HG02798 (cell line): ENCODE measurements around the gene CPA3.

Source experiments
- ATAC-seq: cut with Tn5 transposase; IDR thresholded peaks from one replicate; pipeline ENCODE4 v1.9.1; 2021; ENCODE audit warnings: mild to moderate bottlenecking; ENCODE audit not compliant: unreplicated experiment, poor library complexity

Gene CPA3

DNA sequence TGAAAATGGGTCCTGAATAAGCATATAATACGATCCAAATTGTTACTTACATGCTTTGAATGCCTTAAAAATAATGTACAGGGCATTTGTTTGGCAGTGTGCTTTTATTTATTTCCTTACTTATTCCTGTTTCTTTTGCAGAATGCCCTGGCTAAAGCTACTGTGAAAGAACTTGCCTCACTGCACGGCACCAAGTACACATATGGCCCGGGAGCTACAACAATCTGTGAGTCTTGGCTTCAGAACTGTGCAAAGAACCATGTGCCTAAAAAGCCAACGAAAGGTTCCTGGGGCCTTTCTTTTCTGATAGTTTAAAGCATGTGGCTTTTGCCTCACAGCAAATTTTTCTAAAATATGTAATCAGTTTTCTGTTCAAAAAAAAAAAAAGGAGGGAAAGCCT, 7.8 kb upstream of the CPA3 start:
- no peak for ATAC-seq

DNA sequence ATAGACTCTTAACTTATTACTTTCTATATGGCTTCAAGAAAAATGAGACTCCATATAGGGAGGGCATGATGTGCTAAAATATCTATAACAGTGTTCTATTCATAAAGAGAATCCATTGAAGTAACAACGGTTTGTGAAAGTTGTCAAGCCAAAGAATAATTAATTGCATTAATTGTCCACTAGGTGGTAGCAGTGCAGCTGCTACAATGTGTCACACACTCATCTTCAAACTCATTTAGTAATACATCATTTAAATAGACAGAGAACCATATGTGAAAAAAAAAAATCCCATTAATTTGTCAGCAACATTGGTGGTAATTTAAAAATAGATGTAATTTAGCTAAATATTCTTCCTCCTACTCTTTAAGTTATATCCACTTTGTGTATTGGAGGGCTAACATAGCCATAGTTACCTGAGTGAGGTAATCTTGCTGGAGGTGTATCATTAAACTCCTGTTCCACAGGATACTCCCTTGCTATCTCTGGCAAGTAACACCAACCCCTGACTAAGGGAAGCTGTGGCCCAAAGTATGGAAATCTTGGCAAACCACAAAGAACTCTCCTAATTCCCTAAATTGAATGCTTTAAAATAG, 3.7 kb upstream of the CPA3 start:
- ATAC-seq, result peak; percentile 71

DNA sequence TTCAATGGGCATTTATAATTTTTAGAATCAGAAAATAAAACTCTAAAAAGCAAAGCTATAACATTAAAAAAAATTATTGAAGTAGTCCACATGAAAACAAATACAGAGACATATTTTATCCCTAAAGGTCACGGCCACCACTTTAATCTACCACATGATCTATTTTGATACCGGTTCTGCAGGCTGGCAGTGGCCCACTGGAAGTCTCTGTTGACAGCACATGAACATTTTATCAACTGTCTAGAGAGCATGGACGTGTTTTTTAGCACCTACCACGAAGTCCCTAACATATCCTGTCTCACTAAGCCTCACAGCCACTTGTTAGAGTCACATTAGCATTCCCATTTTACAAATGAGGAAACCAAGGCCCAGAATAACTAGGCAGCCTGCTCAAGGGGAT, 1.8 kb upstream of the CPA3 start:
- no peak for ATAC-seq

DNA sequence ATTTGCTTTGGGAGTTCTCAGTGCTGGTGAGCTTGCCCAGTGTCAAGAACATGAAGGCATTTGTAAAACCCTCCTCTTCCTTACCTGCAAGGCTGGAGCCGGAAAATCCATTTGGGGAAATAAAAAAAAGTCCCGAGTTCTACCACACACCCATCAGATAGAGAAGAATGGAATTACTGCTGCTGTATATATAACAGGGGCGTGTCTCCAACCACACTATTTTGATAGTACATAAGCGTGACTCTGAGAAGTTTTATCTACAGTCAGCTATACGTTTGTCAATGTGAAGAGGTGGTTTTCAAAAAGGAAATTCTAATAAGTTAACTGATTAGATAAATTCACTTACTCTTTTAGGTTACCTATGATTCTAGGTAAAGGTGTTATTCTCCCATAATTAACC, 1.3 kb upstream of the CPA3 start:
- ATAC-seq, result no peak

DNA sequence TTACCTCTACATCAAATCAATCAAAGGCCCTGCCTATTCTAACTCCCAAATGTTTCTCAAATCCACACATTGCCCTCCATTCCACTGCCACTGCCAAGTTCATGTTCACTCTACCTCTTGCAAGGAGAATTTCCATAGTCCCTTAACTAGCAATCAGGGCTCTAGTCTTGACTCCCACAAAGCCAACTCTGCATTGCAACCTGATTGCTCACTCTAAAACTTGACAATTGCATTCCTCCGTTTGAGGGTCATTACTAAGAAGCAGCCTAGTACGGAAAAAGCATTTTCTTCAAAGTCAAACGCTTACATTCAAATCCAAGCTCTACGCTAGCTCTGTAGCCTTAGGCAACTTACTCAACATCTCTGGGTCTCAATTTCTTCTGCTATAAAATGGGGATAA, 1.2 kb downstream of the CPA3 start:
- ATAC-seq, result no peak

DNA sequence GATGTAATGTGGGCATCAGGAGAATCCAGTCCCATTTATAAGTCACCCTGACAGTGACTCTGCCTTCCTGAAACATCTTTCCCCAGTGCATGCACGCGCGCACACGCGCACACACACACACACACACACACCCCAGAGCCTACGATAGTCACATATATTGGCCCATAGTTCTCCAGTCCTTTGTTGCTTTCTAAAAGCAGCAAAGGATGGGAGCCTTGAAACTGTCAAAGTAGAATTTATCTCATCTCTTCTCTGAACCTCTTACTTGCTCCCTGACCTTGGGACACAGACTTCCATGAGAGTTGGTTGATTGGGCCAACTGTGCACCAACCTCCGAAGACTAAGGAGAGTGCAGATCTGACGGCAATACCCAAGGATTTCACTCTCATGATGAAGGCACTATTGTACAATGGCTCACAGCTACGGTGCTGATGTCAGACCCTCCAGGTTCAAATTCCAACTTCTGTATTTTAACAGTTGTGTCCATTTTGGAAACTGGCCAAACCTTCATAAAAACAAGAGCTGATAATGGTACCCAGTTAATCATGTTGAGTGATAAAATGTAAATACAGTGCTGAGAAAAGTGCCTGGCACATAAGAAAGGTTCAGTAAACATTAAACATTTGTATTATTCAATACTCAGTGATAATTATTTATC, 8.3 kb downstream of the CPA3 start:
- ATAC-seq, result no peak

DNA sequence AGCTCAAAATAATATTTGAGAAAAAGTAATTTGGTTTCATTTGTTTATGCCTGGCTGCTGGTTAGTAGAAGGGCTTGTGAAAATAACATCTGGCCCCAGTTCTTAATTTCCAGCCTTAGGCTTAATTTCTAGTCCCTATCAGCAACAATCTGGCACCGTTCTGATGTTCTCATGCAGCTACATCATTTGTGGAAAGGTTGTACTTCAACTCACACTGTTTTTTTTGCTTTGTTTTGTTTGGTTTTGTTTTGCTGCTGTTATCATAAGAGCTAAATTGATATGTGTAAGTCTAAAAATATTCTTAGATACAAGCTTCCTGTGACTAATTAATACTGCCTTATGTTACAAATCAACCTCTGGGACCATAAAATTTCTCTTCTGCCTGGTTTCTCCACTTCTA, 8.9 kb downstream of the CPA3 start:
- ATAC-seq, result no peak

DNA sequence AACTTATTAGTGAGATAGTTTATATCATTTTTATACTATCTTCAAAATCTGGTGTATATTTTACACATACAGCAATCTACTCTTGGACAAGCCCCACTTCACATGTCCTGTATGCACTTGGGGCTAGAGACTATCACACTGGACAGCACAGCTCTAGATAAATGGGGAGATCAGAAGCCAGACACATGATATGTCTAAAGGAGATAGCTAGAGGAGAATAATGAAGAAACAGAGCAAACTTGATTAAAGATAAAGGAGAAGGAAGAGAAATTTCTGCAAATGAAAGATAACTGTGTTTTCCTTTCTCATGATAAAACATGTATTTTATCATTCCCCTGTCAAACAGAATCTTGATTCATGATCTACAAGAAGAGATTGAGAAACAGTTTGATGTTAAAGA, 13.0 kb downstream of the CPA3 start:
- ATAC-seq, result no peak

DNA sequence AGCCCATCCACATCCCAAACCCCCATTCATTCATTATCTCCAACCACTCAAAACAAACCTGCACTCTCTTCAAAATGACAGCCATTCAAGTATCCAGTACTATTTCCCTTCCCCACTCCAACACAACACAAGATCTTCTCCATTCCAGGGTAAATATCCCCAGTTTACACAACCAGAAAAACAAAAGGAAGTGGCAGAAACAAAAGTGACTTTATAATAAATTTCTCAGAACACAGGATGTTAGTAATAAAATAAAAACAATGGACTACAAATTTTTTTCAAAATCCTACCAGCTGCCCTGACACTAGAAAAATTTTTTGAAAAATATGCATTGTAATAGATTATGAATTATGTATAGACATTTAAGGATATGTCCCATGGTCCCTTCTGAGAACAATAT, 14.2 kb downstream of the CPA3 start:
- ATAC-seq, result no peak

DNA sequence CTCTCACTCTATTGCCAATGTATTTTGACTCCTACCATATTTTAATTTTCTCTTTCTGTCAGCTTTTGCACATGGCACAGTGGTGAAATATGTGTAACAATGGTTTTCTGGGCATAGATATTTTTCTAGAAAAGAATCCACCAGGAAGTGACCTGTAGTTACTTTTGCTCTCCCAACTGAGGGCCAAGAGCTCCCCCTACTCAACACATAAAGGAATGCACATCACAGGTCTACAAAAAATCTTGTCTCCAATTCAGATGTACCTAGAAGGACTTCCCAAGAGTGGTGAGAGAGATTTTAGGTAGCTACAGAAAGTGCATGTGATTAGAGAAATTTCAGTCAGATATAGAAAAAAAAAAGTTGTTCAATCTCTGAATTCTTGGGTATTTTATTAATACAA, 15.6 kb downstream of the CPA3 start:
- no peak for ATAC-seq

DNA sequence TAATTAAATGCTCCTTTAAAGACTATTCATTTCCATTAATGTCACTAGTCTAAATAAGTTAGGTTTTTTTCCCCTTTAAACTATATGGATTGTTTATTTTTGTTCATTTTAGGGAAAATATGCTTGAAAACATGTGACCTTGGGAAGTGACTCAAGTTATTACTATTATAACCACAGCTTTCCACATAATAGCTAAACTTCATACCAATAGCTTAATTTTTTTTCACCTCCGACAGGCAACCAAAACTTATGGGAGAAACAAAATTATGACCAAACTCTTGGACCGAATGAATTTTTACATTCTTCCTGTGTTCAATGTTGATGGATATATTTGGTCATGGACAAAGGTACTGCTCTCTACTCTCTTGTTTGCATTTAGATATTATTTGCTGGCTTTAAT, 16.2 kb downstream of the CPA3 start:
- ATAC-seq, result no peak

DNA sequence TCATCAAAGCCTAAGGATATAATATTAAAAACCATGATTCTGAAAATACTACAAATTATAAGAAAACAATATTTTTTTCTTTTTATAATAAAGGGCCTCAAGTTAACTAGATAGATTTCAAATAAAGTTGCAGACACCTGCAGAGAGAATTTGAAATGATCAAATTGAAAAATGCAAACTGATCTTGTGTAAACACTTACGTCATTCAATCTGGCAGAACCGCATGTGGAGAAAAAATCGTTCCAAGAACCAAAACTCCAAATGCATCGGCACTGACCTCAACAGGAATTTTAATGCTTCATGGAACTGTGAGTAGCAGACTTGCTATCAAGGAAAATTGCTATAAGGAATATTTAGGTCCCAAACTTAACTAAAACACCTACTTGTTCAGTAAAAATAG, 17.2 kb downstream of the CPA3 start:
- ATAC-seq, result no peak

DNA sequence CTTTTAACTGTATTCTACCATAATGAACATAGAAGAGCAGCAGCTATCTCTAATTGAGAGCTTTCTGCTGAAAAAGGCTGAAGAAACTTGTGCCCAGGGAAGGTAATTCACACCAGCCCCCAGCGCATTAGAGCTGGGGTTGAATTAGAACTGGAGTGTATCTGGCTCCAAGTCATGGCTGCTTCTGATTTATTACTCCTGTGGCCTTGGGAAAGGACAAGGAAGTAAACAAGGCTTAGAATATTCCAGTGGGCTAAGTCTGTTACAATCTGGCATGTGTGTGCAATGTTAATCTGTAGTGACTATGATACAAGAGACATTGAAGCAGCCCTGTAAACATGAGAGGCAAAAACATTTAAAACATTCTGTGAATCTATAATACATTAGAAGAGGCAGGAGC, 18.1 kb downstream of the CPA3 start:
- ATAC-seq, result no peak

DNA sequence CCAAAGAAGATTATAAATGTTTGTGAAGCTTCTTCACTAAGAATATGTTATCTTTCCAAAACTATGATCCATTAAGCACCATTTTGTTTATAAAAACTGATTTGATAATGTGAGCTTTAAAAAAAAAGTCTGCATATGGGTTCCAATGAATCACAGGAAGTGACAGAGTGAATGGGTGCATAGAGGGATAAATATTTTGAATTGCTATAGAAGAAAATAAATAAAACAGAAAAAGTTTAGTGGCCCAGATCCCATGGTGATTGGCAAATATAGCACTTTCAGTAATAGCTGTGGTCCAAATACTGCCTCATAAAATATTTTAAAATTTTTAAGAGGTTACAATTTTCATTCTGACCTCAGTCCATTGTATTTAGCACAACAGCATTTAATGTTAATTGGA, 19.2 kb downstream of the CPA3 start:
- no peak for ATAC-seq

DNA sequence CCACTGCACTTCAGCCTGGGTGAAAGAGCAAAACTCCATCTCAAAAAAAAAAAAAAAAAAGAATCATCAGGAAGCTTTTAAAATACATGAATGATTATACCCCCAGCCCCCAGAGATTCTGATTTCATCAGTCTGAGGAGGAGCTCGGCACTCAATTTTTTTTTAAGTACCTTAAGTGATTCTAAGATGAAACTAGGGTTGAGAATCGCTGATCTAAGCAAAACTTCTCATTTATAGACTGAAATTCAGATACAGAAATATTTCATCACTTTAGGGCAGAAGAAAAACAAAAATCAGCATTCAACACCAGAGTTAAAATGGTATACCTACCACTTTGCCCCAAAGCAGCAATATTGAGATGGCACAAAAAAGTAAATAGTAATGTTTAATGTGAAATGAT, 24.7 kb downstream of the CPA3 start:
- ATAC-seq, result no peak

DNA sequence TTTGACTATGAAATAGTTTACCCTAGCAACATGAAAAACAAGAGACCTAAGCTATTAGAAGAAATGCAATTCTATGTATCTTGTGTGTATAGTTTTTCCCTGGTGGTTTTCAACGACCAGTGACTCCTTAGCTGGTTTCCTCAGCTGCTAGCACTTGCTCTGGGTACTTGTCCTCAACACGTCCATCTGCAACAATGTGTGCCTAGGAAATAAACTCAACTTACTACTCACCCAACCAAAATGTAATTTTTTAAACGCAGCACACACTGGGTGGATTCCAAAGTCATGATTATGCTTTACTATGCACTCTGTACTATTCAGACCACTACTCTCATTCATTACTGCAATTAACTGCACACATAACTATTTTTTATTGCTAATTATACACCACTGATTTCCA, 31.0 kb downstream of the CPA3 start:
- ATAC-seq, result no peak

DNA sequence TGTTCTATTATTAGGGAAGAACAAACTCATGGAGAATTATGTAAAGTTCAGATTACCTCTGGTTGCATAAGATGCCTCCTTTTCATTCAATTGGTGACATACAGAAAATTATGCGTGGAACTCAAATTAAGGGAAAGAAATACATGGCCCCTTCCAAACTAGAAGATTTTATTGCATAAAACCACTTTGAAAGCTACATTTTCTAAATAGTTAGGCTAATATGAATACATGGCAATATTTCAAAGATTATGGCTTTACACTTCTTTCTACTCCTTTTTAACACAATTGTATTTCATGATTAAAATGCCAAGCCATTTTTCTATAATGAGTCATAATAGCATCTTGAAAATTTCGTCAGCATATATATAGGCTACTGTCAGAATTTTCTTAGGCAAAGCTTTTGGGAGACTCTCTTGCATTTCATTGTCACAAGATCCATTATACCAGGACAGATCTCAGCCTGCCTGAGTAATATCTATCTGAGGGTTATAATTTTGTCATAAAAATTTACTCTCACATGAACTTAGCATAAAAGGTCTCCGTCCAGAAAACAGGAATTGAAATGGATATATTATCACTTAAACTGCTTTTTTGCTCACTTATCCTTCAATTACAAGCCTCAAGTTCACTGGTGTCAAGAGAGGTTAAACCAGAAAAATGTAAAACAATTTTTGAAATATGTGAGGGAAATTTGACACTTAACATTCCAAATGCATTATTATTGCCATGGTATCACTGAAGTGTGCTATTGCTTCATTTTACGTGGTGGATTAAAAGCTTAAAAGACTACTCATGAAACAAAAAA, 37.1 kb downstream of the CPA3 start:
- no peak for ATAC-seq

DNA sequence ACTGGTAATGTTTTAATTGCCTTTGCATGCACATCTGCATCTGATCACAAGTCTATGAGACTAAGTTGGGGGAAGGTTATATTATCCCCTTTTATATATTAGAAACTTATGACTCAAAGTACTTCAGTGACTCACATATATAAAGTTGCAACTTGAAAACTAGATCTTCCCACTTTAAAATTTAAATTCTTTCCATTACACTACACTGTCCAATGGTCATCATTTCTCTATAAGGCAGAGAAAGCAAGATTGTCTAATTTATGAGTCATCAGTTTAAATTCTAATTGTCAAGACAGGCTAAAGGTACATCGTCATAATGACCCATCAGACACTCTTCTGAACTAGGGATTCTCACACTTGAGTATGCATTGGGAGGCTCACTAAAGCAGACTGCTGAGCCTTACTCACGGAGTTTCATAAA, 37.9 kb downstream of the CPA3 start:
- no peak for ATAC-seq

DNA sequence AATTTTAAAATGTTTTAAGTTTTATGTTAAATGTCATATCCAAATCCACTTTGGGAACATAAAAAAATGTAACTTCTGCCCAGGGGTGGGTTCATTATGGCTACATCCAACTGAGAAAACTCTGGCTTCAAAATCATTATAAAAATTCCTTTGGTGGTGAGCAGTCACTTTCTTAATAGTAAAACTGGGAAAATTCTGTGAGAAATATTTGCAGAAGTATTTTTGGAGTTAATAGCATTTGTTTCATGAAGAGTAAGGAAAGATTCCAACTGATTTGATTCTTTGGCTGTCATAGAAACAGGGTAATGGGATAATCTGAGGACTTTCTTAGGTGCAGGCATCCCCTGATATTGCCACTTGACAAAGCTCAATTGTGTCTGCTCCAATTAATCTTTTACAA, 38.8 kb downstream of the CPA3 start:
- no peak for ATAC-seq

DNA sequence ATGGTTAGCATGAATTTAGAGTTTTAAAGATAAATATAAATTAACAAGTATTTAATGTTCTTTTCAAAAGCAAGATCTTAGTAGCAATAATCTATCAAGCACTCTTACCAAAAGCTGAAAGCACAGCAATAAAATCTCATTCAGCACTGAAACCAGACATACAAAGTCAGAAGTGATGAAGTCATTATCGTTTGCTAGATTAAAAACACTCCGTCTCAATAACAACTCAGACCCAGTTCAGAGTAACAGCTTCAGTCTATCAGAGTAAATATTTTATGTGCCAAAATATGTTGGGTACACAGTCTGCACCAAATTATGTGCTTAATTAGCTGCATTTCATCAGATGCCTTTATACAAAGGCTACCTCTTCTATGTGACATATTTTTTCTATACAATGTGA, 41.6 kb downstream of the CPA3 start:
- no peak for ATAC-seq

DNA sequence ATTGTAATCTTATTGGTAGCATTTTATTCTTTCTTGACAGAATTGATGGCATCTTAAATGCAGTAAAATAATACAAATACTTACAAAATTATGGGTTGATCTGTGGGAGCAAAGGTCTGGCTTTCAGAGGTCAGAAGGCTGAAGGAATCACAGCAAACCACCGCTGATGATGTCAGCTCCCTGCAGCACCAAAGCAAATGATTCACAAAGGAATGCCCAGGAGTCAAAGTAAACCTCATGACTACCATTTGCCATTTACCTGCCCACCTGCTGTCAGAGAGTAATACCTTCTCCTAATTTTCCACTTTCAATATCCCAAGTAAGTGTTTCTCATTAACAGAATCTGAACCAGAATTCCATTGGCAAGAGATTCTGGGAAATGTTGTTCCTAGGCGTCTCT, 46.1 kb downstream of the CPA3 start:
- no peak for ATAC-seq

DNA sequence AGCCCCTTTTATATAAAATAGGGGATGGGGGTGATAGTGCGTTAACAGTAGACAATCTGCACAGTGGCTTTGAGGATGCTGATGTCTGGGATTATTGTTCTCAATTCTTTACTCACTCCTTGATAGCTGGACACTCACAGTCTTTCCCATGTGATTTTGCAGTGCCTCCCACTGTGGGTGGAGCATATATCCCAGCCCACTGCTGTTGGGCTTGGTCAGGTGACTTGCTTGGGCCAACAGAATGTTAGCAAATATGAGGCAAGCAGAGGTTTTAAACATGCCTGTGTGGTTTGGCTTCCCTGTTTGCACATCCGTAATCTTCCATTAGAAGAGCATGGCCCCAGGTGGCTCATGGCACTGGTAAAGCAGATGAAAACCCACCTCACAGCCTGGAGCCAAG, 46.5 kb downstream of the CPA3 start:
- ATAC-seq, result no peak
